Heart right ventricle (tissue), 16 donors: ENCODE measurements around the gene RNF215. TPM values are rescaled to one million over a fixed set of nuclear protein-coding genes. Genes with fewer than 3 reads are reported as not detected.
A peak's percentile ranks its signal among the peaks of the same experiment; 100 is the strongest.

ENCODE experiments used
- ATAC-seq, 8 donors: fragments of 200-7000 bp; cut with Tn5 transposase; one replicate each; pipeline ENCODE4 v1.9.1; 2020; ENCODE audit warnings: mild to moderate bottlenecking in 8 of 8, moderate library complexity in 8 of 8, moderate number of reproducible peaks in 1 of 8
- DNase-seq, 2 donors: peaks; one replicate each; pipeline ENCODE4 v3.0.0-alpha.2; 2020
- H3K27ac ChIP-seq, 10 donors: fragments of 200-600 bp; sonication (generic) in 2 of 10; one replicate each; pipeline versions ENCODE4 v1.5.0 to v1.8.0; 2020 to 2022; ENCODE audit warnings: mild to moderate bottlenecking in 3 of 10
- H3K27me3 ChIP-seq, 7 donors: fragments of 200-600 bp; one replicate each; pipeline ENCODE4 v1.8.0; 2021 to 2022; ENCODE audit warnings: mild to moderate bottlenecking in 2 of 7
- H3K36me3 ChIP-seq, 9 donors: fragments of 200-600 bp; sonication (generic) in 1 of 9; one replicate each; pipeline versions ENCODE4 v1.5.0 to v1.8.0; 2020 to 2022; ENCODE audit warnings: mild to moderate bottlenecking in 2 of 9
- H3K4me1 ChIP-seq, 9 donors: fragments of 200-600 bp; sonication (generic) in 1 of 9; one replicate each; pipeline versions ENCODE4 v1.5.0 to v1.8.0; 2020 to 2022; ENCODE audit warnings: mild to moderate bottlenecking in 4 of 9
- H3K4me3 ChIP-seq, 10 donors: fragments of 200-600 bp; sonication (generic) in 2 of 10; one replicate each; pipeline versions ENCODE4 v1.5.0 to v1.8.0; 2020 to 2022; ENCODE audit warnings: mild to moderate bottlenecking in 7 of 10, moderate library complexity in 2 of 10
- H3K9me3 ChIP-seq, 11 donors: fragments of 200-600 bp in 10 of 11; sonication (generic) in 2 of 11; one replicate each; pipeline versions ENCODE4 v1.5.0 to v1.8.0; 2013 to 2022; ENCODE audit warnings: mild to moderate bottlenecking in 2 of 11, control low read depth in 1 of 11, moderate library complexity in 1 of 11
- CTCF ChIP-seq, 9 donors: fragments of 200-600 bp; sonication (generic) in 2 of 9; IDR thresholded peaks; one replicate each; pipeline versions ENCODE4 v1.5.0 to v1.8.0; 2021 to 2022; ENCODE audit warnings: antibody characterized with exemption in 9 of 9, mild to moderate bottlenecking in 5 of 9, moderate library complexity in 1 of 9
- WGBS, 2 donors: extraction: QIAGEN DNeasy Blood & Tissue Kit; methylation state at CpG; one replicate each; pipeline ENCODE4 v1.1.7; 2013; ENCODE audit warnings: inconsistent platforms in 1 of 2; 5-methylcytosine and 5-hydroxymethylcytosine counted together
- intact Hi-C, 10 donors: fragments of 100-400 bp; cut with DNase I; formaldehyde crosslinking; loops; one replicate each; pipeline versions ENCODE4 v1.11.1 to v1.14.2; 2022
- polyA plus RNA-seq, 2 donors: library from polyadenylated mRNA; stranded (reverse); fragments of 200-250 nt; gene quantifications; one replicate each; pipeline ENCODE4 v1.2.3, GENCODE V29; 2013
- total RNA-seq, 10 donors: library from RNA; stranded (reverse); fragmentation: NEBNext Ultra II Directional in 3 of 10; extraction: Animal tissue kit (Norgen Biotek cat#: 25700) in 3 of 10; gene quantifications; one replicate each; pipeline versions ENCODE4 v1.2.1 to v1.2.4, GENCODE V29; 2021 to 2023
- donor health status: Arrhythmogenic right ventricular cardiomyopathy.
- donor health status: ischemic (EF 13 %, LVEDD 7.1; RV severe dilation, severe dysfunction).
- donor health status: healthy with polysubstance abuse.
- donor health status: DM: no; HTN: yes; CAD: no.
- donor health status: DM: no; HTN: no; CAD: no.
- donor health status: ischemic (EF 25% LVEDD 6.9; RV normal size, moderate dysfunction).
- donor health status: ischemic (EF 25% LVEDD 5.7; RV mildly dilated, moderate dysfunction).
- donor health status: healthy.
- donor health status: DM: yes; HTN: yes; CAD: no.
- donor health status: Ischemic cardiomyopathy.
- donor health status: ischemic (EF 35%, LVEDD 5.7; RV mildly dilated, moderate dysfunction).
- donor health status: nonischemic (EF 11% LVEDD 7.7; RV severe dilation, severe dysfunction).
- donor health status: DM: yes; HTN: yes; CAD: no.
- donor health status: PGD.
- donor health status: ischemic (EF 29% LVEDD 5.4; RV normal size, mild dysfunction).
- donor health status: nonischemic (EF 23%, LVEDD 6.1; RV moderate dilation, normal function).

Gene RNF215
- total and polyA plus RNA-seq, 12 donors = 3.4 to 10.5 (median 6.0) TPM

- no peak overlapping the region for H3K27ac ChIP-seq
Observed at GRCh38 chr22:30348404-30348803, 38.8 kb downstream of the RNF215 start.

GRCh38 chr22:30347255-30347892, 39.8 kb downstream of the RNF215 start:
- H3K36me3 ChIP-seq = peaks cover 4 to 100% (median 64%) of the 10 kb centered on the region in 9 donors
- no peak overlapping the region for H3K4me3 ChIP-seq
- no peaks in the 10 kb centered on the region for H3K27me3 ChIP-seq
- no peak for TF ChIP-seq CTCF (IDR thresholded peaks at IDR 0.05)
- ATAC-seq = no peak
- WGBS, 2 donors = 71 to 79% methylated on average over 5 of the region's 5 CpGs
- DNase-seq = no peak
- peaks cover 0 to 21% (median 8%) of the 10 kb centered on the region in 9 donors for H3K4me1 ChIP-seq
- H3K9me3 ChIP-seq = no peaks in the 10 kb centered on the region
- H3K27ac ChIP-seq = no peak overlapping the region
- intact Hi-C loops = no loop called here

More at GRCh38 chr22:30348404-30348803, 38.8 kb downstream of the RNF215 start:
- no peak for ATAC-seq
- peaks cover 0 to 21% (median 7%) of the 10 kb centered on the region in 9 donors for H3K4me1 ChIP-seq
- H3K27me3 ChIP-seq = no peaks in the 10 kb centered on the region
- intact Hi-C loops = no loop called here
- peaks cover 2 to 100% (median 55%) of the 10 kb centered on the region in 9 donors for H3K36me3 ChIP-seq
- no peak overlapping the region for H3K4me3 ChIP-seq
- no peak for TF ChIP-seq CTCF (IDR thresholded peaks at IDR 0.05)
- no peaks in the 10 kb centered on the region for H3K9me3 ChIP-seq
- no peak for DNase-seq
- WGBS, 2 donors = 91 to 95% methylated on average over 4 of the region's 4 CpGs

- no peaks in the 10 kb centered on the region for H3K27me3 ChIP-seq
- no peak overlapping the region for H3K4me3 ChIP-seq
- WGBS, 2 donors = 92 to 95% methylated on average over 13 of the region's 13 CpGs
- H3K27ac ChIP-seq = no peak overlapping the region
- ATAC-seq (no peak), DNase-seq (no peak)
- peaks cover 9 to 100% (median 76%) of the 10 kb centered on the region in 9 donors for H3K36me3 ChIP-seq
- no peaks in the 10 kb centered on the region for H3K9me3 ChIP-seq
- H3K4me1 ChIP-seq = peaks cover 3 to 49% (median 23%) of the 10 kb centered on the region in 9 donors
- no peak for TF ChIP-seq CTCF (IDR thresholded peaks at IDR 0.05)
- intact Hi-C loops = loop anchor here in 2 of 10 donors (5.0 kb wide), 2 partner anchors 38 to 57 kb away; partner anchors contain the start of gene CASTOR1 (in 1 of the 2)
Observed at GRCh38 chr22:30344447-30345200, 42.6 kb downstream of the RNF215 start.

- Histone ChIP-seq H3K4me3 (no peak overlapping the region), H3K4me1 (peaks cover 3 to 65% (median 35%) of the 10 kb centered on the region in 9 donors), H3K9me3 (no peaks in the 10 kb centered on the region), H3K27ac (peak overlapping the region in 8 of 10 donors; percentile 21 to 72 (median 57)), H3K36me3 (peaks cover 5 to 100% (median 97%) of the 10 kb centered on the region in 9 donors), H3K27me3 (no peaks in the 10 kb centered on the region)
- TF ChIP-seq CTCF (IDR thresholded peaks at IDR 0.05) = no peak
- ATAC-seq (peak; percentile 81 to 94 (median 87)), DNase-seq (peak; percentile 74 to 79)
- intact Hi-C loops = loop anchor here in 2 of 10 donors (5.0 kb wide), 2 partner anchors 41 to 54 kb away; partner anchors contain the start of gene CASTOR1 (in 1 of the 2)
- 46 to 57% methylated on average over 16 of the region's 16 CpGs for WGBS, 2 donors
Observed at GRCh38 chr22:30340911-30341685, 46.1 kb downstream of the RNF215 start.
